NOMO-1 treated with DMSO at 0.1 percent for 48 hours (cell line): ENCODE results near the gene SSBP3.
"Not testable (repeated sequence)": the region's sequence is repeated elsewhere in the genome, so short reads cannot be mapped to it uniquely, and the experiment has no call there.

Source experiments
- DNase-seq: peaks from one replicate; lab custom pipeline; 2025; ENCODE audit not compliant: unreplicated experiment; lab: John Stamatoyannopoulos, UW

The SSBP3 gene

DNA sequence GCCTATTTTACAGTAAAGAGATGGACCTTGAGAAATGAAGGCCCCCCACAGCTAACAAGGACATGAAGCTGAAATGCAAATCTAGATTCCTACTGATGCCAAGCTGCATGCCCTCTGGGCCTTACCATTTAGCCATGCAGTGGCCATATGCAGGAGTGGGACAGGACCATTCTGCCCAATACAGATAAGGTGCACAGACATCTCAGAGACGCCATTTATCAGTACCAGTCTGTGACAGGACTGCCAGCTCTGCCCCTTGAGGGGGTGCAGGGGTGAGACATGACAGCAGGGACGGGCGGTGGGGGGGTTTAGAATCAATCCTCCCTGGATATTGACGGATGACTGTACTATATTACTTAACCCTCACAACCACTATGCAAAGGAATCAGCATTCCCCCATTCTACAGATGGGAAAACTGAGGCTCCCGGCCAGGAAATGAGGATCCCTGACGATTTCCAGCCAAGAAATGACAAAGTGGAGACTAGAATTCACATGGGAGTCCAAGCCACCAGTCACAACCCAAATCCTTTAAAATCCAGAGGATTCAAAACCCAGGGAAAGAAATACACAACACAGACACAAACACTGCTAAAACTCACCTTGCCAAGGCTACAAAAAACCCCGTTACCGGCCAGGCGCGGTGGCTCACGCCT is 10.8 kb downstream of the SSBP3 start:
- DNase-seq: no peak

DNA sequence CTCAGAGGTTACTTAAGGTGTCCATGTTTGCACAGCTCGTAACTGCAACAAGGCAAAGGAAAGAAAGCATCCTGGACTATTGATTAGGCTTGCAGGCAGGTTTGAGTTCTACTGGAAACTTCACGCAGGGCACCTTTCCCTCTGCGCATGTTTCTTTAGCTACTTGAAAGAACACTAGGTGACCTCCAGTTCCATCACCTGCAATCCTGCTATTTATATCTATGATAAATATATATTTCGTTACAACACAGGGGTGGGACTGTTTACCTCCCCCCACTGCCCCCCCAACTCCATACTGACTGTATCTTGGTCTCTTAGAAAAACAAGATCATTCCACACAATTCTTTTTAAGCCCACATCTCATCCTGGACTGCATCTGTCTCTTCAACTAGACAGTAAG is 12.1 kb downstream of the SSBP3 start:
- DNase-seq: no peak

DNA sequence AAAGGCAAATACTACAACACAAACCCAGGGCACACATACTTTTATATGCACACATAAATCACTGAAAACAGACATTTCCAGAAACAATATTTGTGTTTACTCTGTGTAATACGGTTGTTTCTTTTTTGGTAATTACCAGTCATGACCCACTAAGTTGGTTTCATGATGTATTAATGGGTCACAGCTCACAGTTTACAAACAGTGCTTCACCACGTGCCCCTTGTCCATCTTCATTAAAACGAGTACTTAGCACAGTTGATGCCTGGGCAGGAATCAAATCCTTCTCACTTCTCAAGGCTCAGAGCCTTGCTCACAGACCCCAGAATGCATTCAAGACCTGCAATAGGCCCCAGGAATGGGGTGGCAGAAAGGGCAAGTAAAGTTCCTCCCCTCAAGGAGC is 13.8 kb downstream of the SSBP3 start:
- DNase-seq: no peak

- no peak for DNase-seq
These were observed 14.6 kb downstream of the SSBP3 start for GRCh38 chr1:54391450-54392209.

- no peak for DNase-seq
These were observed 15.5 kb downstream of the SSBP3 start for GRCh38 chr1:54390655-54391054.

DNA sequence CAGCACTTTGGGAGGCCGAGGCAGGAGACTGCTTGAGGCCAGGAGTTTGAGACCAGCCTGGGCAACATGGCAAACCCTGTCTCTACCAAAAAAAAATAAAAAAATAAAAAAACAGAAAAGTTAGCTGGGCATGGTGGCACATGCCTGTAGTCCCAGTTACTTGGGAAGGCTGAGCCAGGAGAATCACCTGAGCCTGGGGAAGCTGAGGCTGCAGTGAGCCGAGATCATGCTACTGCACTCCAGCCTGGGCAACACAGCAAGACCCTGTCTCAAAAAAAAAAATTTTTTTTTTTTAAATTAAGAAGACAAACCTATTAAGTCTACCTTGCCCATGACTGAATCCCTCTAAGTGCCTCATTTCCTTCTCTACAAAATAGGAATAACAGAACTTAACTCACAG is 16.6 kb downstream of the SSBP3 start:
- not testable (repeated sequence) for DNase-seq

- no peak for DNase-seq
These were observed 18.8 kb downstream of the SSBP3 start for GRCh38 chr1:54387419-54387818.

- DNase-seq: no peak
These were observed 20.5 kb downstream of the SSBP3 start for GRCh38 chr1:54385727-54386022.

- peak; percentile 44 for DNase-seq
These were observed 21.1 kb downstream of the SSBP3 start for GRCh38 chr1:54384918-54385726.

GRCh38 chr1:54384471-54384870 is 21.7 kb downstream of the SSBP3 start:
- DNase-seq: no peak

DNA sequence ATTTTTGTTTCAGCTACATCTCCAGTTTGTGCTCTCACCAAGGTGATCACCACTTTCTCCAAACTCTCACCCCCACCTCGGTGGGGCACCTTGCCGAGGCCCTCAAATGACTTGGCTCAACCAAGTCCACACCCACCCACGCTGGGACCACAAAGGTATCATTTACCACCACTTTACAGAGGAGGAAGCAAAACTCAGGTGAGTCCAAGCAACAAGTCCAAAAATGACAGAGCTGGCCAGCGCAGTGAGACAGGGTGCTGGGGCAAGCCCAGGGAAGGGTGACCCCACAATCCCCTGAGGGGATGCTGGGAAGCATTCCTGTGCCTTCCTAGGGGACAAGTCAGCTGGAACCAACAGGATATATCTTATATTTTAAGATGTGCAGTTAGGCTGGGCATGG is 24.7 kb downstream of the SSBP3 start:
- no peak for DNase-seq

- no peak for DNase-seq
These were observed 25.8 kb downstream of the SSBP3 start for GRCh38 chr1:54380290-54380882.

GRCh38 chr1:54379555-54380289 is 26.5 kb downstream of the SSBP3 start:
- no peak for DNase-seq

DNA sequence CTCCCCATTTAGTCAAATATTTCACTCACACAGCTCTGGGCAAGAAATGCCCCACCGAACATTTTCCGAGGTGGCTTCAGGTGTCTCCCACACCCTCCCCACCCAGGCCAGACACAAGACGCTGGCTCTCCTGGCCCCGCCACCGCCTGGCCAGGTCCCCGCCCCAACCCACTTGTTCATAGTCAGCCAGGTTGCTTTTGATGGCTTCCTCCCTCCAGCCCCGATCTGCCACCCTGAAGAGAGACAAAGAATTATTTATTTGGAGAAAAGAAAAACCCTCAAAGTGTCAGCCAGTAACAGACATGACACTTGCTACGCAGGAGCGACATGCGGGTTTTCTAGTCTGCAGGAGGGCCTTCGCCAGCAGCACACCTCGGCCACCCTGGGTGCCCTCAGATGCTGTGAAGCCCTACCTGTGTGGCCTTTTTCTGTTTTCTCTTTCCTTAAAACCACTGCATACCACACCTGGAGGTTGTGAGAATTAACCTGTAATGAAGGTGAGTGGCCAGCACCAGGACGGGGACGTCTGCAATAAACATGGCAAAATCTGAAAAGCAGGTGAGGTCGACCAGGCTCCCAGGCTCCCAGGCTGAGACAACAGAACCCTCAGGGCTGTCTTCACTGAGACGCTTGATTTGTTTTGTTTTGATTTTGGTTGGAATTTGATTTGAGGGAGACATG is 27.2 kb downstream of the SSBP3 start:
- DNase-seq: no peak

DNA sequence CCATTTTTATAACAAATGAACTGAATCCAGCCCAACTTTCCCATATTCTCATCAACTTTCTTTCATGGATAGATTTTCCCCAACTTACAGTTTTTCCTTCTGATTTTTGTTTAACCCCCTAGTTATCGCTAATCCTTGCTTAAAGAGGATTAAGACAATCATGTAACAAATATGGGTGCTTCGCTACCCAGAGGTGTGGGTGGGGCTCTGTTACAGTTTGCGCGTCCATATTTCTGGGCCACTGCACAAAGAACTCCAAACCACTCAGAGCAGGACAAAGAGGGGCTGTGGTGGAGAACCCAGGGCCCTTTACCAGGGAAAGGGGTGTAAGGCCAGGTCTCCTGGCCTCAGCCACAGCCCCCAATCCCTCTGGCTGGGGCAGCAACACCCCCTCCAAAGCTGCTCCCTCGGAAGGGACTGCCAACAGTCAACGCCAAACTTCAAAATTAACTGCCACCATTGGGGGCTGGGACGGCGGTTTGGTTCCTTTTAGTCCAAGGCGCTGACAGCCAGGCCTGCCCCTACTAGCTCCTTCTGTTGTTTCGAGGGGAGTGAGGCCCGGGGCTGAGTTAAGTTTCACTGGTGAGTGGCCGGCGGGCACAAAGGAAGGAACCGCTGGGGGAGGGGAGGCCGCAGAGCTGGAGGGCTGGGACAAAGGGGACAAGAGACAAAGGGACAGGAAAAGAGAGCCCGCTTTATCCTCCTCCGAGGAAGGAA is 27.9 kb downstream of the SSBP3 start:
- no peak for DNase-seq

DNA sequence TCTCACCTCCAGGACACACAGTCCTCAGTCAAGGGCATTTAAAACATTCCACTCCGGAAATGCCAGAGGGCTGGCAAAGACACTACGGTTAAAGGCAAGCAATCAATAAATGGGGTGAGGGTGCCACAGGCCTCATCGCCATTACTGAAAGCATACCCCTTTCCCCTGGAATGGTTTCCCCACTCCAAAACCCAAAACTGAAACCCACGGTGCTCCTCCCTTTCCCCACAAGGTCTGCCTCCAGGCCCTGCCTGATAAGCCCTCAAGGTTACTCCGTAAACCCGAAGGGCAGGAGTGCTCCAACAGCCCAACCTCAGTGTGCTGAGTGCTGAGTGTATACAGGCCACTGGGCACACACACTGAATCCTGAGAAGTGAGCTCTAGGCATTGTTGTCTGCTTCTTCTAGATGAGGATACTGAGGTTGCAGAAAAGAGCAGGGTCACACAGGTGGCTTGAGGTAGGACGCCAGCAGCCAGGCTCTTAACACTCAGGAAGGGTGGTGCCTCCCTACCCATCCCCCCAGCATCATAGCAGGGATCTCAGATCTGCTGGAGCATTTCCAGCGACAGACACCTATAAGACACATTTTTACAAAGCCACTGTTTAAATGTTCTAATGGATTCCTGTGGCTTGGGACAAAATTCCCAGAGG is 29.0 kb downstream of the SSBP3 start:
- DNase-seq: no peak

DNA sequence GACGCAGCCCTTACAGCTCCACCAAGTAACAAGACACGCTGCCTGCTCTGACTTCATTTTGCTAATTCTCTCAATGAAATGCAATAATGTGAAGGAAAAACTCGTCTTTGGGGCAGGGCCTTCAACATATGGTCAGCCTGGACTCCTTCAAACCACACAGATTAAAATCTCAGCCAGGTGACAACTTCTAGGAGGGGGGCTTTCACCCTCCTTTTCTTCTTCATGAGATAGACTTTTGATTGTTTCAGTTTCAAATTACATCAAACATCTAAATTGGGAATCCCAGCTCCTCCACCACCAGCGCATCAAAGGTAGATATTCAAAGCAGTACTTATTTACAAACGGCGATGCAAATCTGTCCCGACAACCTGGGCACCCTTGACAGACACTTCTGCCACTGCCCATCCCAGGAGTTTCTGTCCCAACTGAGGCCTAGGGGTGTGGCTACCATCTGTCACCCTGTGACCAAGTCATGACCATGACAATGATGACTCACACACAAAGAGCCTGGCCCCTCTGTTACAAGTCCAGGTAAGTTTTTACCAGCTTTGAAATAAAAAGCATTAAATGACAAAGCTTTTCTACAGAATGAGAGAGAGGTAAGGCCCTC is 29.7 kb downstream of the SSBP3 start:
- no peak for DNase-seq

GRCh38 chr1:54375712-54376429 is 30.3 kb downstream of the SSBP3 start:
- DNase-seq: no peak
